ENCODE measurements around the gene RERE.

DNA sequence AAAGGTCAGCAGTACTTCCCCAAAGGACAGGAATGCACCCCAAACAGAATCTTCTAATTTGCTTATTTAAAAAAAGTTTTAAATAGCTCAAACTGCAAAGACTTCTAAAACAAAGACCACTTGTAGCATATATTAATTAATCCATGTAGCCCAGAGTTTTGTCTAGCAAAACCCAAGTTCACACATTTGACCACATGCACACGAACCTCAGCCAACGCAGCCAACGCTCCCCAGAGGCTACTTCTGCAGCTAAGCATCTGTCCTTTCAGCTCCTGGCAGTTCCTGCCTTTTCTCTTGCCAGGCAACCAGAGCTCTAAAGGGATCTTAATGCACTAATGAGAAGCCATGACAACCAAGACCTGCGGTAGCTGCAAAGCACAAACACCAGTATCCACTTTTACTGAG is 89.6 kb downstream of the RERE start:
- no peak for TF ChIP-seq CTCF (IDR thresholded peaks at IDR 0.05)
- no peak for TF ChIP-seq POLR2A (IDR thresholded peaks at IDR 0.05)

All from adrenal gland (tissue), 5 donors.